Liver (tissue), 10 donors: ENCODE results near the gene KLHL2. TPM values are rescaled to one million over a fixed set of nuclear protein-coding genes. Genes with fewer than 3 reads are reported as not detected.
A peak's percentile ranks its signal among the peaks of the same experiment; 100 is the strongest.

Experiments used
- DNase-seq: peaks from one replicate; pipeline ENCODE4 v3.0.0-alpha.2; 2017; ENCODE audit warnings: low spot score
- H3K27ac ChIP-seq, 2 donors: one replicate each; pipeline ENCODE4 v1.7.0; 2013; ENCODE audit warnings: inconsistent platforms in 2 of 2, low read length in 2 of 2, control low read depth in 1 of 2, low read depth in 1 of 2, mild to moderate bottlenecking in 1 of 2
- H3K27me3 ChIP-seq, 4 donors: one replicate each; pipeline versions ENCODE4 v1.6.1 to v1.7.0; 2013; ENCODE audit warnings: low read length in 3 of 4, inconsistent platforms in 1 of 4, mild to moderate bottlenecking in 1 of 4, moderate library complexity in 1 of 4; ENCODE audit not compliant: control insufficient read depth in 4 of 4, insufficient read depth in 4 of 4
- H3K36me3 ChIP-seq, 4 donors: one replicate each; pipeline versions ENCODE4 v1.6.1 to v1.7.0; 2013; ENCODE audit warnings: low read length in 3 of 4, mild to moderate bottlenecking in 3 of 4, low read depth in 1 of 4, moderate library complexity in 1 of 4; ENCODE audit not compliant: control insufficient read depth in 4 of 4, insufficient read depth in 3 of 4
- H3K4me1 ChIP-seq, 4 donors: one replicate each; pipeline versions ENCODE4 v1.6.1 to v1.7.0; 2013; ENCODE audit warnings: low read length in 3 of 4, mild to moderate bottlenecking in 3 of 4, moderate library complexity in 1 of 4; ENCODE audit not compliant: control insufficient read depth in 4 of 4, insufficient read depth in 4 of 4
- H3K4me3 ChIP-seq, 3 donors: one replicate each; pipeline versions ENCODE4 v1.6.1 to v1.7.0; 2013; ENCODE audit warnings: low read length in 3 of 3, control low read depth in 1 of 3, low read depth in 1 of 3, mild to moderate bottlenecking in 1 of 3
- H3K9ac ChIP-seq, 2 donors: one replicate each; pipeline ENCODE4 v1.7.0; 2013; ENCODE audit warnings: low read length in 2 of 2, mild to moderate bottlenecking in 2 of 2, moderate library complexity in 2 of 2, control low read depth in 1 of 2, low read depth in 1 of 2
- H3K9me3 ChIP-seq, 4 donors: one replicate each; pipeline versions ENCODE4 v1.6.1 to v1.7.0; 2013; ENCODE audit warnings: low read length in 3 of 4; ENCODE audit not compliant: control insufficient read depth in 4 of 4
- ATF3 ChIP-seq: IDR thresholded peaks from 2 replicates; pipeline ENCODE4 v1.6.1; 2016; ENCODE audit warnings: antibody characterized with exemption
- EGR1 ChIP-seq, 2 donors: IDR thresholded peaks; 2 replicates each; pipeline ENCODE4 v1.6.1; 2016 to 2018; ENCODE audit warnings: antibody characterized with exemption in 2 of 2, low read depth in 2 of 2
- FOXA1 ChIP-seq: IDR thresholded peaks from 2 replicates; pipeline ENCODE4 v1.6.1; 2016; ENCODE audit warnings: antibody characterized with exemption
- GABPA ChIP-seq, 2 donors: IDR thresholded peaks in 1 of 2; conservative IDR thresholded peaks in 1 of 2; 2 replicates each; pipeline ENCODE4 v1.6.1; 2016; ENCODE audit warnings: antibody characterized with exemption in 2 of 2, mild to moderate bottlenecking in 1 of 2, moderate library complexity in 1 of 2
- HNF4A ChIP-seq, 2 donors: conservative IDR thresholded peaks; 2 replicates each; pipeline ENCODE4 v1.6.1; 2016; ENCODE audit warnings: antibody characterized with exemption in 2 of 2, mild to moderate bottlenecking in 2 of 2
- JUND ChIP-seq, 2 donors: IDR thresholded peaks; 2 replicates each; pipeline ENCODE4 v1.6.1; 2016; ENCODE audit warnings: antibody characterized with exemption in 2 of 2
- RAD21 ChIP-seq, 2 donors: IDR thresholded peaks; 2 replicates each; pipeline ENCODE4 v1.6.1; 2016; ENCODE audit warnings: antibody characterized with exemption in 2 of 2, mild to moderate bottlenecking in 2 of 2
- RXRA ChIP-seq, 2 donors: IDR thresholded peaks; 2 replicates each; pipeline ENCODE4 v1.6.1; 2017 to 2018; ENCODE audit warnings: antibody characterized with exemption in 2 of 2, mild to moderate bottlenecking in 1 of 2
- SP1 ChIP-seq: IDR thresholded peaks from 2 replicates; pipeline ENCODE4 v1.6.1; 2018; ENCODE audit warnings: antibody characterized with exemption, mild to moderate bottlenecking
- TAF1 ChIP-seq: conservative IDR thresholded peaks from 2 replicates; pipeline ENCODE4 v1.6.1; 2016; ENCODE audit warnings: antibody characterized with exemption, mild to moderate bottlenecking
- YY1 ChIP-seq: IDR thresholded peaks from 2 replicates; pipeline ENCODE4 v1.6.1; 2016; ENCODE audit warnings: antibody characterized with exemption, mild to moderate bottlenecking
- WGBS: extraction: QIAGEN DNeasy Blood & Tissue Kit; methylation state at CpG from one replicate; pipeline ENCODE4 v1.1.7; 2013; 5-methylcytosine and 5-hydroxymethylcytosine counted together
- polyA plus RNA-seq, 2 donors: library from polyadenylated mRNA; stranded (reverse) in 1 of 2; unstranded in 1 of 2; fragments of 200-250 nt in 1 of 2; fragments of >200 nt in 1 of 2; fragmentation: Nextera tagmentation in 1 of 2; extraction: Ambion mirVana in 1 of 2; gene quantifications; one replicate each; pipeline versions ENCODE4 v1.2.1 to v1.2.3, GENCODE V29; 2013 to 2015
- small RNA-seq: library from RNA; depleted of rRNA; stranded (forward); fragments of <200 nt; gene quantifications from one replicate; pipeline ENCODE3, GENCODE V24; 2014
- total RNA-seq, 2 donors: library from RNA; depleted of rRNA; stranded (reverse); fragments of >200 nt; gene quantifications; one replicate each; pipeline ENCODE4 v1.2.3, GENCODE V29; 2014
- TF ChIP-seq, protein P1 (sequence below): IDR thresholded peaks from 2 replicates; pipeline ENCODE4 v1.6.1; 2016; ENCODE audit warnings: antibody characterized with exemption
- donor health status: healthy.
- donor health status: healthy.
- donor health status: healthy.
- donor health status: healthy.
- donor health status: healthy.

Gene KLHL2
- total and polyA plus RNA-seq, 4 donors = 10.0 to 37.9 (median 13.6) TPM

DNA sequence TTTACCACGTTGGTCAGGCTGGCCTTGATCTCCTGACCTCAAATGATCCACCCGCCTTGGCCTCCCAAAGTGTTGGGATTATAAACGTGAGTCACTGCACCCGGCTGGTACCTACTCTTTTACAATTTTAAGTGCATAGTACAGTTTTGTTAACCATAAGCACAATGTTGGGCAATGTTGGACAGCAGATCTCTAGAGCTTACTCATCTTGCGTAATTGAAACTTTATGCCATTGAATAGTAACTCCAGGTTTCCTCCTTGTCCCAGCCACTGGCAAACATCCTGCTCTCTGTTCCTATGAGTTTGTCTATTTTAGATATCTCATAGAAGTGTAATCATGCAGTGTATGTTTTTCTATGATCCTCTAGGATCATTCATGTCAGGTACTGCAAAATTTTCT, 162.2 kb downstream of the KLHL2 start (continued):
- peak in 1 of 2 donors; percentile 29 for TF ChIP-seq EGR1 (IDR thresholded peaks at IDR 0.05; ENCODE audit: low read depth in 2 of 2)
- peak; percentile 37 for TF ChIP-seq ATF3
- TF ChIP-seq JUND (IDR thresholded peaks at IDR 0.05) = peak; percentile 53 to 90
- TF ChIP-seq GABPA (IDR thresholded peaks at IDR 0.05 in 1 of 2, conservative IDR thresholded peaks at IDR 0.05 in 1 of 2) = peak in 1 of 2 donors; percentile 33

GRCh38 chr4:165370530-165370929, 163.2 kb downstream of the KLHL2 start:
- H3K9me3 ChIP-seq = no peaks in the 10 kb centered on the region
- no peak for TF ChIP-seq GABPA (IDR thresholded peaks at IDR 0.05 in 1 of 2, conservative IDR thresholded peaks at IDR 0.05 in 1 of 2)
- TF ChIP-seq SP1 = no peak
- TF ChIP-seq FOXA1 = no peak
- no peak for TF ChIP-seq JUND (IDR thresholded peaks at IDR 0.05)
- no peak for TF ChIP-seq RAD21 (IDR thresholded peaks at IDR 0.05)
- no peak for TF ChIP-seq YY1
- TF ChIP-seq, protein P1, sequence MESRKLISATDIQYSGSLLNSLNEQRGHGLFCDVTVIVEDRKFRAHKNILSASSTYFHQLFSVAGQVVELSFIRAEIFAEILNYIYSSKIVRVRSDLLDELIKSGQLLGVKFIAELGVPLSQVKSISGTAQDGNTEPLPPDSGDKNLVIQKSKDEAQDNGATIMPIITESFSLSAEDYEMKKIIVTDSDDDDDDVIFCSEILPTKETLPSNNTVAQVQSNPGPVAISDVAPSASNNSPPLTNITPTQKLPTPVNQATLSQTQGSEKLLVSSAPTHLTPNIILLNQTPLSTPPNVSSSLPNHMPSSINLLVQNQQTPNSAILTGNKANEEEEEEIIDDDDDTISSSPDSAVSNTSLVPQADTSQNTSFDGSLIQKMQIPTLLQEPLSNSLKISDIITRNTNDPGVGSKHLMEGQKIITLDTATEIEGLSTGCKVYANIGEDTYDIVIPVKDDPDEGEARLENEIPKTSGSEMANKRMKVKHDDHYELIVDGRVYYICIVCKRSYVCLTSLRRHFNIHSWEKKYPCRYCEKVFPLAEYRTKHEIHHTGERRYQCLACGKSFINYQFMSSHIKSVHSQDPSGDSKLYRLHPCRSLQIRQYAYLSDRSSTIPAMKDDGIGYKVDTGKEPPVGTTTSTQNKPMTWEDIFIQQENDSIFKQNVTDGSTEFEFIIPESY = no peak
- TF ChIP-seq RXRA (IDR thresholded peaks at IDR 0.05) = no peak
- no peak for TF ChIP-seq HNF4A (conservative IDR thresholded peaks at IDR 0.05)
- TF ChIP-seq TAF1 = no peak
- no peak for TF ChIP-seq EGR1 (IDR thresholded peaks at IDR 0.05; ENCODE audit: low read depth in 2 of 2)
- WGBS = 88% methylated on average over 1 of the region's 1 CpG
- no peak overlapping the region for H3K9ac ChIP-seq
- no peaks in the 10 kb centered on the region for H3K27me3 ChIP-seq
- no peak overlapping the region for H3K4me3 ChIP-seq
- no peak for DNase-seq
- no peaks in the 10 kb centered on the region for H3K36me3 ChIP-seq
- no peak overlapping the region for H3K27ac ChIP-seq
- peaks cover 0 to 4% (median 0%) of the 10 kb centered on the region in 4 donors for H3K4me1 ChIP-seq

Small RNA genes lying within 50 kb of the gene (small RNA-seq; reads per million reads assigned to genes)
- gene RNU4-87P = not detected

Other genes starting within 250 kb of the KLHL2 start
- 1 to 10 TPM in 1 of 2 donors, under 1 TPM in 1; 0.50 to 1.4 TPM for gene TRIM61, start 229.9 kb upstream of the KLHL2 start, total RNA-seq
- gene TRIM61, start 229.9 kb upstream of the KLHL2 start, polyA plus RNA-seq = under 1 TPM; 0.13 to 0.46 TPM
- gene TRIM60, start 175.6 kb upstream of the KLHL2 start, total RNA-seq = not detected
- not detected for gene TRIM60, start 175.6 kb upstream of the KLHL2 start, polyA plus RNA-seq
- gene TRIM75, start 153.7 kb upstream of the KLHL2 start, total RNA-seq = not detected
- not detected for gene TRIM75, start 153.7 kb upstream of the KLHL2 start, polyA plus RNA-seq
- 10 to 100 TPM; 10.6 to 19.6 TPM for gene TMEM192, start 94.7 kb upstream of the KLHL2 start, total RNA-seq
- 10 to 100 TPM; 18.3 to 20.3 TPM for gene TMEM192, start 94.7 kb upstream of the KLHL2 start, polyA plus RNA-seq
- gene MSMO1, start 120.1 kb downstream of the KLHL2 start, total RNA-seq = 100 to 1,000 TPM; 448 to 721 TPM
- gene MSMO1, start 120.1 kb downstream of the KLHL2 start, polyA plus RNA-seq = 100 to 1,000 TPM; 153 to 204 TPM
- gene CPE, start 171.4 kb downstream of the KLHL2 start, total RNA-seq = 1 to 10 TPM; 3.6 to 5.6 TPM
- gene CPE, start 171.4 kb downstream of the KLHL2 start, polyA plus RNA-seq = 1 to 10 TPM; 3.0 to 5.4 TPM